ENCODE data around the gene SPANXN4. TPM values are rescaled to one million over a fixed set of nuclear protein-coding genes. Genes with fewer than 3 reads are reported as not detected.

Gene SPANXN4, protein sequence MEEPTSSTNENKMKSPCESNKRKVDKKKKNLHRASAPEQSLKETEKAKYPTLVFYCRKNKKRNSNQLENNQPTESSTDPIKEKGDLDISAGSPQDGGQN
- total RNA-seq (ENCODE audit: low replicate concordance), result not detected in 2 replicates

DNA sequence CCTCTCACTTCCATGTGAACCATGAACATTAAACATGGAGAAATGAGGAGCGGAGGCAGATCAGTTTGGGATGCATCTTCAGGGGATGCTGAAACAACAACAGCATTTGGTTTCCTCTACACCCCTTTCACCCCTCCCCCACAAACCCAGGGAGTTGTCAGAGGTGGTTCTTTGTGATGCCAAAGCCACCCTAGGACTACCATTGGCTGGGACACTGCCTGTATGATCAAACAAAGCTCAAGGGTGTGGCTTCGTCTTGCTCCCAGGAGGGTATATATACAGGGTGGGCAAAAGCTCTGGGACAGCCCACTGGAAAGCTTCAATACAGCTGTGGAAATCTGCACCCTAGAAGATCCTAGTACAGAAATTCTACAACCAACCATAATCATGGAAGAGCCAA lies at the start of gene SPANXN4:
Gene SPANXN4 (plus strand): TSS at position 301 of the 400 bp plus-strand sequence. CDS start 87 bp downstream, at position 388.
- Histone ChIP-seq H3F3A (ENCODE audit: low read depth) (no peaks in the 10 kb centered on the region), H3K27ac (no peak within 1 kb of the TSS), H3K9me3 (ENCODE audit: low read depth) (no peaks in the 10 kb centered on the region), H3K4me3 (no peak within 1 kb of the TSS), H3K9ac (no peak within 1 kb of the TSS), H3K79me2 (ENCODE audit: low read depth) (no peaks in the 10 kb centered on the region), H3K36me3 (no peaks in the 10 kb centered on the region), H3K4me1 (no peaks in the 10 kb centered on the region), H2AFZ (replicated peaks) (no peak within 1 kb of the TSS), H4K20me1 (ENCODE audit: low read depth) (no peaks in the 10 kb centered on the region), H3K4me2 (no peak within 1 kb of the TSS), H3K27me3 (no peaks in the 10 kb centered on the region)
- Mint-ChIP-seq H3K27ac (no peak within 1 kb of the TSS), H3K4me1 (no peaks in the 10 kb centered on the region), H3K27me3 (ENCODE audit: insufficient read depth, low read depth) (no peaks in the 10 kb centered on the region), H3K9me3 (no peaks in the 10 kb centered on the region), H3K4me3 (no peak within 1 kb of the TSS), H3K36me3 (no peaks in the 10 kb centered on the region)
- TF ChIP-seq EZH2 (IDR thresholded peaks at IDR 0.05) (no peak), EZH2phosphoT487 (IDR thresholded peaks at IDR 0.05) (no peak)
- TF ChIP-seq, protein P1, sequence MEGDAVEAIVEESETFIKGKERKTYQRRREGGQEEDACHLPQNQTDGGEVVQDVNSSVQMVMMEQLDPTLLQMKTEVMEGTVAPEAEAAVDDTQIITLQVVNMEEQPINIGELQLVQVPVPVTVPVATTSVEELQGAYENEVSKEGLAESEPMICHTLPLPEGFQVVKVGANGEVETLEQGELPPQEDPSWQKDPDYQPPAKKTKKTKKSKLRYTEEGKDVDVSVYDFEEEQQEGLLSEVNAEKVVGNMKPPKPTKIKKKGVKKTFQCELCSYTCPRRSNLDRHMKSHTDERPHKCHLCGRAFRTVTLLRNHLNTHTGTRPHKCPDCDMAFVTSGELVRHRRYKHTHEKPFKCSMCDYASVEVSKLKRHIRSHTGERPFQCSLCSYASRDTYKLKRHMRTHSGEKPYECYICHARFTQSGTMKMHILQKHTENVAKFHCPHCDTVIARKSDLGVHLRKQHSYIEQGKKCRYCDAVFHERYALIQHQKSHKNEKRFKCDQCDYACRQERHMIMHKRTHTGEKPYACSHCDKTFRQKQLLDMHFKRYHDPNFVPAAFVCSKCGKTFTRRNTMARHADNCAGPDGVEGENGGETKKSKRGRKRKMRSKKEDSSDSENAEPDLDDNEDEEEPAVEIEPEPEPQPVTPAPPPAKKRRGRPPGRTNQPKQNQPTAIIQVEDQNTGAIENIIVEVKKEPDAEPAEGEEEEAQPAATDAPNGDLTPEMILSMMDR (IDR thresholded peaks at IDR 0.05), result no peak
- DNase-seq (ENCODE audit: low spot score), result no peak

DNA sequence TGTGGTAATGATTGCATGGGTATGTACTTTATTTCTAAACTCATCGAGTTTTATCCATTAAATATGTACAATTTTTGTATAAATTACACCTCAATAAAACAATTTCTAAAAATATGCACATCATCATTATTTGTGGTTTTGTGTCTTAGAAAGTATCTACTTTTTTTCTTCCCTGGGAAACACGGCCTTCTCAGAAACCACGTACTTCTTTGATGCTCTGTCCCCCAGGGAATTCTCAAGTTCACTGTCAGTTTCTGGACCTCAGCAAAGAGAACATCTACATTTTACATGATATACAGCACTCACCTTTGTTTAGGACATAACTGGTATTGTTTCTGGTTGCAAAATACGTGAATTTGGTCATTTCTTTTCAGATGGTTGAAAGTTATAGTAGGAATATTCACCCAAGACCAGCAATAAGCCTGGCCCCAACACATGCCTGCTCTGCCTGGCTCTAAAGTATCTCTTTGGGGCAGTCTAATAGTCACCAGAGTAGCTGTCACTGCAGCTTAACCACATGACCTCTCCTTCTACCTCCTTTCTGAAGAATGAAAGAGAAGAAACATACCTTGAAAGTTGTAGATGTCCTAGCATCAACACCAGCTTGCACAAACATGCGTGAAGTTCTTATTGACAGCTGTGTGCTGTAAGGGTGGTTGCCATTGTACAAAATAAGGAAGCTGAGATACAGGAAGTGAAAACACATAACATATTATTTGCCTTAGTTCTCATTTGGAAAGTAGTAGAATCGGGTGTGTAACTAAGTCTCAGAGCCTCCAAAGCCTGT lies 48.4 kb upstream of the SPANXN4 start:
- TF ChIP-seq EZH2 (IDR thresholded peaks at IDR 0.05) (no peak), EZH2phosphoT487 (IDR thresholded peaks at IDR 0.05) (no peak)
- TF ChIP-seq, protein P1 (IDR thresholded peaks at IDR 0.05), result no peak
- Histone ChIP-seq H4K20me1 (ENCODE audit: low read depth) (no peaks in the 10 kb centered on the region), H3K79me2 (ENCODE audit: low read depth) (no peaks in the 10 kb centered on the region), H3K4me3 (no peak overlapping the region), H3K4me2 (no peak overlapping the region), H3K4me1 (no peaks in the 10 kb centered on the region), H3K36me3 (no peaks in the 10 kb centered on the region), H3K27ac (no peak overlapping the region), H3K9me3 (ENCODE audit: low read depth) (peaks cover 4% of the 10 kb centered on the region), H3K27me3 (no peaks in the 10 kb centered on the region), H3F3A (ENCODE audit: low read depth) (no peaks in the 10 kb centered on the region), H3K9ac (no peak overlapping the region), H2AFZ (replicated peaks) (no peak overlapping the region)
- Mint-ChIP-seq H3K4me1 (peaks cover 4% of the 10 kb centered on the region), H3K4me3 (no peak overlapping the region), H3K36me3 (no peaks in the 10 kb centered on the region), H3K27me3 (ENCODE audit: insufficient read depth, low read depth) (peaks cover 7% of the 10 kb centered on the region), H3K9me3 (peaks cover 12% of the 10 kb centered on the region), H3K27ac (no peak overlapping the region)
- no peak for DNase-seq (ENCODE audit: low spot score)

DNA sequence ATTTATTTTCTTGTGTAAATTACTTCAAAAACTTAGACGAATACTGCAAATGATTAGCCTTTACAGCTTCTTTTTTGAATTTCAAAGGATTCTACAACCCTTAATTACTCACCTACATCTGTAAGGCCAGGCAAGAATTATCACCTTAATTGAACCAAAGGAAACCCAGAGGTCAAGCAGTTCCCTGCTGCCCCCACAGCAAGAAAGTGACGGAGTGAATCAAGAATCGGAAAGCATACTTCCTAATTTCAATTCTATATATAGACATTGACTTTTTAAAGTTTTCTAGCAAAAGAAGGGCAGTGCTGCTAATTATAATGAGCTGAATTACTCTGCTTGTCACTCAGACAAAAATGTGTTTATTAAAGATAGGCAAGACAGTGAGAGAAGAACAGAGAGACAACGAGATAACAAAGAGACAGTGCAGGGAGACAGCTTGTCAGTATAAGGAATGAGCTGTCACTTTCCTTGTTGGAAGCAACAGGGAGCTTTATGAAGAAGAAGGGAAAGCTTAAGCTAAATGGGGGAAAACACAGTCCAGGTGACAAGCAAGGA lies 47.5 kb upstream of the SPANXN4 start:
- Histone ChIP-seq H3K27me3 (no peaks in the 10 kb centered on the region), H3K4me2 (no peak overlapping the region), H3K36me3 (no peaks in the 10 kb centered on the region), H2AFZ (replicated peaks) (no peak overlapping the region), H4K20me1 (ENCODE audit: low read depth) (no peaks in the 10 kb centered on the region), H3K9me3 (ENCODE audit: low read depth) (peaks cover 3% of the 10 kb centered on the region), H3K27ac (no peak overlapping the region), H3K79me2 (ENCODE audit: low read depth) (no peaks in the 10 kb centered on the region), H3K9ac (no peak overlapping the region), H3K4me1 (no peaks in the 10 kb centered on the region), H3F3A (ENCODE audit: low read depth) (no peaks in the 10 kb centered on the region), H3K4me3 (no peak overlapping the region)
- H3K4me1 Mint-ChIP-seq, result peaks cover 4% of the 10 kb centered on the region
- H3K36me3 Mint-ChIP-seq, result no peaks in the 10 kb centered on the region
- H3K27ac Mint-ChIP-seq, result no peak overlapping the region
- H3K27me3 Mint-ChIP-seq (ENCODE audit: insufficient read depth, low read depth), result peaks cover 7% of the 10 kb centered on the region
- TF ChIP-seq EZH2phosphoT487 (IDR thresholded peaks at IDR 0.05) (no peak), EZH2 (IDR thresholded peaks at IDR 0.05) (no peak)
- TF ChIP-seq, protein P1 (IDR thresholded peaks at IDR 0.05), result no peak
- H3K9me3 Mint-ChIP-seq, result peaks cover 12% of the 10 kb centered on the region
- no peak for DNase-seq (ENCODE audit: low spot score)
- H3K4me3 Mint-ChIP-seq, result no peak overlapping the region

Measured in neural progenitor cell (in vitro differentiated cells).